HG03039 (cell line): Measurements from ENCODE around the gene POLD1.
A peak's percentile ranks its signal among the peaks of the same experiment; 100 is the strongest.
"Not testable (repeated sequence)": the region's sequence is repeated elsewhere in the genome, so short reads cannot be mapped to it uniquely, and the experiment has no call there.

Source experiments
- ATAC-seq: cut with Tn5 transposase; IDR thresholded peaks from one replicate; pipeline ENCODE4 v1.9.1; 2021; ENCODE audit warnings: mild to moderate bottlenecking, moderate library complexity; ENCODE audit not compliant: unreplicated experiment

The POLD1 gene

GRCh38 chr19:50390295-50390694 lies 6.1 kb downstream of the POLD1 start:
- ATAC-seq: not testable (repeated sequence)

DNA sequence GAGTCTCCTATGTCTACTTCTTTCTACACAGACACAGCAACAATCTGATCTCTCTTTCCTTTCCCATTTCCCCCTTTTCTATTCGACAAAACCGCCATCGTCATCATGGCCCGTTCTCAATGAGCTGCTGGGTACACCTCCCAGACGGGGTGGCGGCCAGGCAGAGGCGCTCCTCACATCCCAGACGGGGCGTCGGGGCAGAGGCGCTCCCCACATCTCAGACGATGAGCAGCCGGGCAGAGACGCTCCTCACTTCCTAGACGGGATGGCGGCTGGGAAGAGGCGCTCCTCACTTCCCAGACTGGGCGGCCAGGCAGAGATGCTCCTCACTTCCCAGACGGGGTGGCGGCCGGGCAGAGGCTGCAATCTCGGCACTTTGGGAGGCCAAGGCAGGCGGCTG lies 6.8 kb downstream of the POLD1 start:
- not testable (repeated sequence) for ATAC-seq

DNA sequence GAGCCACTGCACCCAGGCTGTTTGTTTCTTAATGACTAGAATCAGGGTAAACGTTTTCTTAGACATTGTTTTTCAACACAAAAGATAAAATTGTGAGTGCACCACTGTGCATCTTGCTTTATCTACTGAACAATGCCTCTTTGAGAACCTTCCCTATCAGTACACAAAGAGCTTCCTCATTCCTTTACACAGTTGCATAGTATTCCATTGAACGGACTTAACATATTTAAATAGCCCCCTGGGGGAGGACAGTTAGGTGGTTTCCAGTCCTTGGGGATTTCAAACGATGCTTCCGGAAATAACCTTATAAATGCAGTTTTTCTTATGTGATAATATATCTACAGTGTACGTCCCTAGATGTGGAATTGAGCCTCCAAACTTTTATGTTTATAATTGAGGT lies 8.6 kb downstream of the POLD1 start:
- ATAC-seq: no peak

DNA sequence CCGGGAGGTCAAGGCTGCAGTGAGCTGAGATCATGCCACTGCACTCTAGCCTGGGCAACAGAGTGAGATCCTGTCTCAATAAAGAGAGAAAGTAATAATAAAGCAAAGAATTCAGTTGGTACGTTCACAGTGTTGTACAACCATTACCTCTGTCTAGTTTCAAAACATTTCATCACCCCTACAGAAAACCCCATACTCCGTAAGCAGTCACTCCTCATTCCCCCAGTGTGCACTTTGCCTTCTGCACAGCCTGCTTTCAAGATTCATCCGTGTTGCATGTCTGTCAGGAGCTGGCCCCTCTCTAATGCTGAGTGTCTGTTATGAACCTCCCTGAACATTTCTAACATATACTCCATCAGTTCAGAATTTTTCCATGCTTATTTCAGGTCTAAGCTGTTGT lies 9.4 kb downstream of the POLD1 start:
- ATAC-seq: no peak

DNA sequence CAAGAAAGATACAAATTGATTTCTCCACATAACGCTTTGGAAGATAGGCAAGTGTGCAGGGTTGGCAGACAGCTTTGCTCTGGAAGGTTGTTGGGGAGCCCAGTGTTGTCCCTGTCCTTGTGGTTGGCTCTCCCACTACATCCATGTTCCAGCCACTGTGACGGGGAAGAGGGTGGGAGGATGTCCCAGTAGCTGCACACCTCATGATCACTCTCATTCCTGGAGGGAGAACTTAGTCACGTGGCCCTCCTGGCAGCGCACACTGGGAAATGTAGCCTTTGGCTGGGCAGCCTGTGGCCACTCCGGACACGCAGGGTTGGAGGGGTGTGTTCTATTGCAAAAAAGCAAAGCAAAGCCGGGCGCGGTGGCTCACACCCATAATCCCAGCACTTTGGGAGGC lies 9.9 kb downstream of the POLD1 start:
- no peak for ATAC-seq

DNA sequence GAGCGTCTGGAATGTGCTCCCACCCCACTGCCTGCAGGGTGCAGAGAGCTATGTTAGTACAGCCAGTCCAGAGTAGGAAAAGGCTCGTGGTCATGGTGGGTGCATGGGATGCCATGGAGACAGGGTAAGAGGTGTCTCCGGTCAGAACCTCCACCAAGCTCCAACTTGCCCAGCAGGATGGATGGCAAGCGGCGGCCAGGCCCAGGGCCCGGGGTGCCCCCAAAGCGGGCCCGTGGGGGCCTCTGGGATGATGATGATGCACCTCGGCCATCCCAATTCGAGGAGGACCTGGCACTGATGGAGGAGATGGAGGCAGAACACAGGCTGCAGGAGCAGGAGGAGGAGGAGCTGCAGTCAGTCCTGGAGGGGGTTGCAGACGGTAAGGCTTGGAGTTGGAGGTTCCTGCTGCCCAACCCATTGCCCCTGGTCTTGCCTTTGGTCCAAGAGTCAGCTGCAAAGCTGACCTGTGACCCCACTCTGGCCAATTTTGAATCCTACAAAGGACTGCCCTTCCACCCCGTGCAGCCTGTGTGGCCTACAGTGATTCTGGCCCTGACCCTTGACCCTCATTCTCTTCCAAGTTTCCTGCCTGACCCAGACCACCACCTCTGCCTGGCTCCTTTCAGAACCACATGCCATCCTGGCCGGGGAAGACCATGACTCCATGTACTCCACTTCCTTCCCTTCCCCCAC lies 14.7 kb downstream of the POLD1 start:
- ATAC-seq: no peak

DNA sequence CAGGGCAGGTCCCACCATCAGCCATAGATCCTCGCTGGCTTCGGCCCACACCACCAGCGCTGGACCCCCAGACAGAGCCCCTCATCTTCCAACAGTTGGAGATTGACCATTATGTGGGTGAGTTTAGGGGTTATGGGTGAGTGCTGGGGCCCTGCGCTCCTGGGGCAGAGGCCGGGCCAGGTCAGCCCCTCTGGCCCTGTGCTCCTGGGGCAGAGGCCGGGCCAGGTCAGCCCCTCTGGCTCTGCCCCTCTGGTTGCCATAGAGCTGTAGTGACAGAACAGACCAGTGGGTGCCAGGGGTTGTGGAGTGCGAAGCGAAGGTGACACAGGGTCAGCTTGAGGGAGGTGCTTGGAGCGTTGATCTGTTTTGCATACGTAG lies 15.2 kb downstream of the POLD1 start:
- no peak for ATAC-seq

GRCh38 chr19:50401605-50402450 lies 17.7 kb downstream of the POLD1 start:
- ATAC-seq: no peak

- no peak for ATAC-seq
These were observed 18.6 kb downstream of the POLD1 start for GRCh38 chr19:50402544-50403301.

GRCh38 chr19:50406156-50406820 lies 22.1 kb downstream of the POLD1 start:
- ATAC-seq: no peak

GRCh38 chr19:50406829-50407228 lies 22.7 kb downstream of the POLD1 start:
- ATAC-seq: no peak

- no peak for ATAC-seq
These were observed 25.2 kb downstream of the POLD1 start for GRCh38 chr19:50409347-50409746.

DNA sequence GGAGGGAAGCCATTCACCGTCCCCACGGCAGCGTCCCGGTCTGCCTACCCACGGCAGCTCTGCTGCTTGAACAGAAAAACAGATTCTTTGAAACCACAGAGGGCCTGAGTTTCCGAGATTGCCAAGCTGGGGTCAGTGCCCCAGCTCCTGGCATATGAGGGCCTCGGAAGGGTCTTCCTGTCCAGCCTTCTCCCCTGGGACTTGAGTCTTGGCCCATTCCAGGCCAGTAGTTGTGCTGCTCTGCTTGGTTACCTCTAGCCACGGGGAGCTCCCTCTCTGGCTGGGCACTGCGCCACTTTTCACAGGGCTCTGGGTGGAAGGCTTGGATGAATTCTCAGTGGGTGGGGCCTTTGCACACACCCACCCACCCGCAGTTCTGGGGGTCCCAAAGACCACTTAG lies 26.0 kb downstream of the POLD1 start:
- ATAC-seq: no peak

DNA sequence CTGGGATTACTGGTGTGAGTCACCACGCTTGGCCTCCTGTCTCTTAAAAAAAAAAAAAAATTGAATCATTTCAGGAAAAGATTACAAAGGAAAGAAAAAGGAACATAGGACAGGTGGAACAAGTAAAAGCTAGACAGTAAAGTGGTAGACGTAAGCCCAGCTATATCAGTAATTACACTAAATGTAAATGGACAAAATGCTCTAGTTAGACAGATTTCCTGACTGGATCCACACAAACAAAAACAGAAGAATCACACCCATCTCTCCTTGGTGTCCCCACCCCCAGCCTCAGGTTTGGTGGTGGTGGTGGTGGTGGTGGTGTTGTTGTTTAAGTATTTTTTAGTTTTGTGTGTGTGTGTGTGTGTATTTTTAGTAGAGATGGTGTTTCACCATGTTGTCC lies 28.3 kb downstream of the POLD1 start:
- ATAC-seq: no peak

- ATAC-seq: no peak
These were observed 28.9 kb downstream of the POLD1 start for GRCh38 chr19:50413096-50413495.

GRCh38 chr19:50413531-50413930 lies 29.4 kb downstream of the POLD1 start:
- ATAC-seq: no peak

- peak; percentile 8 for ATAC-seq
These were observed 30.9 kb downstream of the POLD1 start for GRCh38 chr19:50414864-50415660.

- peak; percentile 40 for ATAC-seq
These were observed 31.5 kb downstream of the POLD1 start for GRCh38 chr19:50415661-50416033.

GRCh38 chr19:50416034-50416977 lies 32.2 kb downstream of the POLD1 start:
- no peak for ATAC-seq
